GM13977 (cell line): ENCODE results near the gene CXCL16.

Source experiments
- DNase-seq: peaks from one replicate; pipeline ENCODE4 v3.0.0; 2012; ENCODE audit warnings: low spot score
- in situ Hi-C: fragments of 300-500 bp; cut with MboI; formaldehyde crosslinking; loops from one replicate; pipeline ENCODE4 v1.12.0; 2022; ENCODE audit warnings: low sequenced_read_pairs, low pct_unique_long_range_greater_than_20kb, mixed read lengths, inconsistent platforms; ENCODE audit not compliant: unreplicated experiment
- TF ChIP-seq, protein P1 (sequence below): IDR thresholded peaks from 2 replicates; pipeline ENCODE4 v1.5.1; 2012; ENCODE audit warnings: mild to moderate bottlenecking, control low read depth; ENCODE audit not compliant: insufficient read depth; ENCODE audit errors: extremely low read depth, missing control alignments

The CXCL16 gene

DNA sequence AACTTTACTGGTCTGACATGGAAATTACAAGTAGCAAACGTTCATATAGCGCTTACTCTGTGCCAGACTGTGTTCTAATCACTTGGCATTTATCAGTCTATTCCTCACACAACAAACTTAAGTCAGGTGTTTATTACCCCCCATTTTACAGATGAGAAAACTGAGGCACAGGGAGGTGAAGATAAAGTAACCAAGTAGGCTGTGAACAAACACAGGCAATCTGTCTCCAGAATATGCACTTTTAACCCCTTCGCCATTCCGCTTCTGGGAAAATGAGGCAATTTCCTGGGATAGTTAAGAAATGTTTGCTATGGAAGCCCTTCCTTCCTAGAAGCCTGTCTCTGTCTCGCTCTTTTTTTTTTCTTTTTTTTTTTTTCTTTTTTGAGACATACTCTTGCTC lies 12.2 kb upstream of the CXCL16 start:
- in situ Hi-C loops: no loop called here
- TF ChIP-seq, protein P1, sequence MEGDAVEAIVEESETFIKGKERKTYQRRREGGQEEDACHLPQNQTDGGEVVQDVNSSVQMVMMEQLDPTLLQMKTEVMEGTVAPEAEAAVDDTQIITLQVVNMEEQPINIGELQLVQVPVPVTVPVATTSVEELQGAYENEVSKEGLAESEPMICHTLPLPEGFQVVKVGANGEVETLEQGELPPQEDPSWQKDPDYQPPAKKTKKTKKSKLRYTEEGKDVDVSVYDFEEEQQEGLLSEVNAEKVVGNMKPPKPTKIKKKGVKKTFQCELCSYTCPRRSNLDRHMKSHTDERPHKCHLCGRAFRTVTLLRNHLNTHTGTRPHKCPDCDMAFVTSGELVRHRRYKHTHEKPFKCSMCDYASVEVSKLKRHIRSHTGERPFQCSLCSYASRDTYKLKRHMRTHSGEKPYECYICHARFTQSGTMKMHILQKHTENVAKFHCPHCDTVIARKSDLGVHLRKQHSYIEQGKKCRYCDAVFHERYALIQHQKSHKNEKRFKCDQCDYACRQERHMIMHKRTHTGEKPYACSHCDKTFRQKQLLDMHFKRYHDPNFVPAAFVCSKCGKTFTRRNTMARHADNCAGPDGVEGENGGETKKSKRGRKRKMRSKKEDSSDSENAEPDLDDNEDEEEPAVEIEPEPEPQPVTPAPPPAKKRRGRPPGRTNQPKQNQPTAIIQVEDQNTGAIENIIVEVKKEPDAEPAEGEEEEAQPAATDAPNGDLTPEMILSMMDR: no peak
- DNase-seq: no peak

DNA sequence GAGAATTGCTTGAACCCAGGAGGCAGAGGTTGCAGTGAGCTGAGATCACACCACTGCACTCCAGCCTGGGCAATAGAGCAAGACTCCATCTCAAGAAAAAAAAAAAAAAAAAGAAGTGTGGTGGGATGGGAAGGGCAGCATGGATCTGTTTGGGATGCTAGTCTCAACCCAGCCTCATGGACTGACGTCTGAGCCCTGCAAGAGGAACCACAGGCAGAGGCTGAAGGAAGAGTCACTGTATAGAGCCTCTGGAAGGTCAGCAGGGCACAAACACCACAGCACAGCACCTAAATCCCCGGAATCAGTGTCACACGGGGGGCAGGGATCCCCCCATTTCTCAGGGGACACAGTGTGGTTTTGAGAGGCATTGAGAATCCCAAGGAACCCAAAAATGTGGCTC lies 10.9 kb upstream of the CXCL16 start:
- TF ChIP-seq, protein P1: no peak
- in situ Hi-C loops: no loop called here
- DNase-seq: no peak

DNA sequence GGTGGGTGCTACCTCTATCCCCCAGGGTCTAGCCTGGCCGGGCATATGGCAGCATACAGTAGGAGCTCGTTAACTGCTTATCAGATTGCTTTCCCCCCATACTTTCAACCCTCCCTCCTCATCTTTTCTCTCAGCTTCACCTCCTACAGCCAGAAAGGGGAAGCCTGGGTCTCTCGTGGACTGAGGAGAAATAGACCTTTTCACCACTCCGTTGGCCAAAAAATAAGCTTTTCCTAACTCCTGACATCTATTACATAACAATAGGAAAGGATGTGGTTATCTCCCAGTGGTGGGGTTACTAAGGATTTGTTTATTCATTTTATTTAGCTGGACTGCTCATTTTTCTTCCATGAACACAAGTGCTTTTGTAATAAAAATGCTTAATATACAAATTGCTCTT lies 9.0 kb upstream of the CXCL16 start:
- in situ Hi-C loops: no loop called here
- DNase-seq: no peak
- TF ChIP-seq, protein P1: no peak

DNA sequence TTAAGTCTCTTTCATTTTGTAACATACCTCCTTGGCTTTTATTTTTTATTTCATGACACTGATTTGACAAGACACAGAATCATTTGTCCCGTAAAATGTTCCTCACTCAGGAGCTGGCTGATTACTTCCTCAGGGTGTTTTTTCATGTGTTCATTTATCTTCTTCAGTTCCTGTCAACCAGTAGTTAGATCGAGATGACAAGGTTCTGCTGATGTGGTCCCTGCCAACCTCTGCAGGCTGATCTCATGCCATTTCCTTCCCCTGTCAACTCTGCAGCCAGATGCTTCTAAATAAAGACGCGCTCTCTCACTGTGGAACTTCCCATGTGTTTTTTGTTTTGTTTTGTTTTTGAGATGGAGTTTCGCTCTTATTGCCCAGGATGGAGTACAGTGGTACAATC lies 8.1 kb upstream of the CXCL16 start:
- peak; percentile 36 for DNase-seq
- in situ Hi-C loops: no loop called here
- TF ChIP-seq, protein P1: no peak

DNA sequence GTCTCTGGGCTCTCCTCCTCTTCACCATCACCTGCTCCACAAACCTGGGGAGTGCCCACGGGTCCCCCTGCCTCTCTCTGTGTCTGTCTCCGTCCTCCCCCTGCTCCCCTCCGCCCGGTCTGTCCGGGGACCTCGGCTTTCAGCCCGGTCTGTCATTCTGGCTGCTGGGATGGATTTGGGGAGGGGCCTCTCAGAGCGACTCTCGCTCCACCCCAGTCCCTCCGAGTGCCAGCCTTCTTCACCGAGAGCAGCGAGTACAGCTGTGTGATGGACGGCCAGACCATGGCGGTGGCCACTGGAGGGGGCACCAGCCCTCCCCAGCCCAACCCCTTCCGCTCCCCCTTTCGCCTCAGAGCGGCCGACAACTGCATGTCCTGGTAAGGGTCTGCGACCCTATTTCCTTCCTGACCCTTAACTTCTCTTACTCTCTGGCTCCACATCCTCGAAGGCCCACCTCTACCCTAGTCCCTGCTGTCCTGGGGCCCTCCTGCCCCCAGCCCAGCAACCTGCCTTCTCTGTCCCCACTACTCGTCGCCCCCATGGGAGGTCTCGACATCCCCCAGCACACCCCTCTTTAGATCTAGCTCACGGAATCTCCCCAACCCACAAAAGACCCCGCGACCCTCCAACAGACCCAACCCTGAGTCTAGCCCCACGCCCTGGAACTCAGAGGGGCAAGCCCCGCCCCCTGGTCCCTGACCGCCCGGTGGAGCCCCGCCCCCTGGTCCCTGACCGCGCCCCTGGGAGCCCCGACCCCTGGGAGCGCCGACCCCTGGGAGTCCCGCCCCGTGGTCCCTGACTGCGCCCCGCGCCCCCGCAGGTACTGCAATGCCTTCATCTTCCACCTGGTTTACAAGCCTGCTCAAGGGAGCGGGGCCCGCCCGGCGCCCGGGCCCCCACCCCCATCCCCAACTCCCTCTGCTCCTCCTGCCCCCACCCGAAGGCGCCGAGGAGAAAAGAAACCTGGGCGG lies 5.6 kb upstream of the CXCL16 start:
- in situ Hi-C loops: no loop called here
- TF ChIP-seq, protein P1: no peak
- no peak for DNase-seq

DNA sequence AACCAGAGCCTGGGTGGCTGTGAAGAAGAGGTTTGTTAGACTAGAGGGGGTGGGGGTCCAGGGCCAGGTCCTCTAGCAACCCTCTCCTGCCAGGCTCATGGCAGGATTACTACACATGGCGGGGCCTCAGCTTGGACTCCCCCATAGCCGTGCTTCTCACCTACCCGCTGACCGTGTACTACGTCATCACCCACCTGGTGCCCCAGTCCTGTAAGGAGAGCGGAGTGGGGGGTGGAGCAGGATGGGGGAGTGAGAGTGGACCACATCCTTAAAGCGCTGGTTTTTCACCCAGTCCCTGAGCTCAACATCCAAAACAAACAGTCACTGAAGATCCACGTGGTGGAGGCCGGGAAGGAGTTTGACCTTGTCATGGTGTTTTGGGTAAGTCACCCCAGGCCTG lies 4.2 kb upstream of the CXCL16 start:
- no peak for DNase-seq
- TF ChIP-seq, protein P1: no peak
- in situ Hi-C loops: no loop called here
